H1 (cell line): ENCODE measurements around the gene TTLL5. TPM values are rescaled to one million over a fixed set of nuclear protein-coding genes. Genes with fewer than 3 reads are reported as not detected.

Experiments used
- CTCF ChIA-PET: fragments of 300-600 bp; sonication (Branson Sonifier 250); formaldehyde crosslinking; loops from one replicate; lab custom pipeline; 2021; ENCODE audit not compliant: partially characterized antibody; lab: Charles Lee
- POLR2A ChIA-PET: fragments of 300-600 bp; sonication (Branson Sonifier 250); formaldehyde crosslinking; loops from one replicate; lab custom pipeline; 2021; ENCODE audit warnings: inconsistent platforms; ENCODE audit not compliant: partially characterized antibody; lab: Charles Lee
- DNase-seq, 2 experiments: peaks; one replicate each; pipeline versions ENCODE4 v3.0.0 to v3.0.0-alpha.2; 2010 to 2022; ENCODE audit warnings: low spot score in 2 of 2, low read depth in 1 of 2, mixed read lengths in 1 of 2
- FAIRE-seq: peaks from 2 replicates; lab custom pipeline; 2011; peaks lifted over from hg19 to GRCh38; lab: Jason Lieb, UNC
- H2AFZ ChIP-seq: 2 replicates; pipeline ENCODE4 v1.8.1; 2012; ENCODE audit warnings: low read length, inconsistent platforms
- H2AK5ac ChIP-seq: 2 replicates; pipeline ENCODE4 v1.6.1; 2013; ENCODE audit warnings: low read depth, low read length
- H2BK120ac ChIP-seq: replicated peaks from 2 replicates; pipeline ENCODE3; 2013; ENCODE audit warnings: low read depth, low read length, inconsistent platforms
- H2BK12ac ChIP-seq: 2 replicates; pipeline ENCODE4 v1.6.1; 2013; ENCODE audit warnings: low read depth, low read length
- H2BK15ac ChIP-seq: 2 replicates; pipeline ENCODE4 v1.6.1; 2013; ENCODE audit warnings: low read length
- H2BK20ac ChIP-seq: 2 replicates; pipeline ENCODE4 v1.6.1; 2013; ENCODE audit warnings: low read length
- H2BK5ac ChIP-seq: 2 replicates; pipeline ENCODE4 v1.6.1; 2013; ENCODE audit warnings: low read depth, low read length
- H3K14ac ChIP-seq: 2 replicates; pipeline ENCODE4 v1.6.1; 2013; ENCODE audit warnings: inconsistent platforms; ENCODE audit not compliant: insufficient read length
- H3K18ac ChIP-seq: 2 replicates; pipeline ENCODE4 v1.6.1; 2013; ENCODE audit warnings: low read length; ENCODE audit errors: extremely low read depth
- H3K23ac ChIP-seq: 2 replicates; pipeline ENCODE4 v1.6.1; 2013; ENCODE audit warnings: inconsistent platforms; ENCODE audit not compliant: insufficient read length
- H3K23me2 ChIP-seq: 2 replicates; pipeline ENCODE4 v1.6.1; 2013; ENCODE audit warnings: low read depth, low read length
- H3K27ac ChIP-seq: 2 replicates; pipeline ENCODE4 v1.6.1; 2011; ENCODE audit warnings: low read depth, low read length, inconsistent platforms
- H3K27me3 ChIP-seq, 4 experiments: replicated peaks in 1 of 4; 1 replicate in 1 of 4; 2 replicates in 3 of 4; pipeline versions ENCODE4 v1.6.1 to v1.8.1; 2011 to 2013; ENCODE audit warnings: low read length in 3 of 4, mild to moderate bottlenecking in 3 of 4, inconsistent platforms in 2 of 4, mixed read lengths in 2 of 4, moderate library complexity in 1 of 4; ENCODE audit not compliant: control insufficient read depth in 3 of 4, insufficient read depth in 3 of 4; ENCODE audit errors: extremely low read depth in 1 of 4
- H3K36me3 ChIP-seq, 4 experiments: 2 replicates each; pipeline versions ENCODE4 v1.6.1 to v1.8.1; 2011 to 2013; ENCODE audit warnings: mild to moderate bottlenecking in 4 of 4, low read length in 3 of 4, moderate library complexity in 2 of 4, control low read depth in 1 of 4, inconsistent platforms in 1 of 4; ENCODE audit not compliant: insufficient read depth in 4 of 4, control insufficient read depth in 2 of 4
- H3K4ac ChIP-seq: replicated peaks from 2 replicates; pipeline ENCODE3; 2013; ENCODE audit warnings: low read length, low read depth, mixed read lengths, inconsistent platforms; ENCODE audit not compliant: insufficient read length
- H3K4me1 ChIP-seq, 4 experiments: replicated peaks in 1 of 4; 1 replicate in 1 of 4; 2 replicates in 3 of 4; pipeline versions ENCODE4 v1.6.1 to v1.8.1; 2011 to 2013; ENCODE audit warnings: low read length in 3 of 4, inconsistent platforms in 2 of 4, mixed read lengths in 1 of 4; ENCODE audit not compliant: insufficient read depth in 4 of 4, control insufficient read depth in 3 of 4
- H3K4me2 ChIP-seq, 2 experiments: 2 replicates each; pipeline versions ENCODE4 v1.6.1 to v1.8.1; 2011 to 2013; ENCODE audit warnings: low read depth in 2 of 2, low read length in 2 of 2, control low read depth in 1 of 2, inconsistent platforms in 1 of 2, mild to moderate bottlenecking in 1 of 2; ENCODE audit not compliant: insufficient read depth in 1 of 2
- H3K4me3 ChIP-seq, 4 experiments: fragments of 200-600, 300-600 bp in 1 of 4; sonication (generic), shearing (Covaris generic), sonication (Bioruptor Twin) in 1 of 4; 2 replicates each; pipeline versions ENCODE4 v1.5.1 to v1.8.1; 2011 to 2016; ENCODE audit warnings: low read length in 4 of 4, low read depth in 3 of 4, control low read depth in 2 of 4, inconsistent platforms in 2 of 4, mild to moderate bottlenecking in 2 of 4, mixed read lengths in 1 of 4, moderate library complexity in 1 of 4; ENCODE audit not compliant: insufficient read depth in 2 of 4; ENCODE audit errors: extremely low read depth in 1 of 4
- H3K56ac ChIP-seq: replicated peaks from 2 replicates; pipeline ENCODE3; 2013; ENCODE audit warnings: low read depth, mild to moderate bottlenecking, mixed read lengths, low read length, inconsistent platforms; ENCODE audit not compliant: insufficient read length
- H3K79me1 ChIP-seq: 2 replicates; pipeline ENCODE4 v1.6.1; 2013; ENCODE audit warnings: low read depth, low read length, control low read depth
- H3K79me2 ChIP-seq, 2 experiments: 2 replicates each; pipeline versions ENCODE4 v1.6.1 to v1.8.1; 2012 to 2013; ENCODE audit warnings: low read length in 2 of 2, mild to moderate bottlenecking in 2 of 2, inconsistent platforms in 1 of 2; ENCODE audit not compliant: insufficient read depth in 2 of 2, control insufficient read depth in 1 of 2
- H3K9ac ChIP-seq, 4 experiments: replicated peaks in 1 of 4; 1 replicate in 1 of 4; 2 replicates in 3 of 4; pipeline versions ENCODE4 v1.6.1 to v1.8.1; 2011 to 2013; ENCODE audit warnings: low read depth in 3 of 4, low read length in 3 of 4, control low read depth in 2 of 4, mild to moderate bottlenecking in 2 of 4, moderate library complexity in 2 of 4, inconsistent platforms in 1 of 4; ENCODE audit errors: extremely low read depth in 1 of 4
- H3K9me3 ChIP-seq, 2 experiments: 2 replicates each; pipeline versions ENCODE4 v1.6.1 to v1.8.1; 2012 to 2013; ENCODE audit warnings: mild to moderate bottlenecking in 2 of 2, moderate library complexity in 2 of 2, control low read depth in 1 of 2, inconsistent platforms in 1 of 2, low read depth in 1 of 2, low read length in 1 of 2, mixed read lengths in 1 of 2; ENCODE audit not compliant: insufficient read depth in 2 of 2
- H4K20me1 ChIP-seq, 2 experiments: replicated peaks in 1 of 2; 2 replicates each; pipeline versions ENCODE3 to v1.8.1; 2011 to 2013; ENCODE audit warnings: inconsistent platforms in 2 of 2, low read length in 2 of 2, mild to moderate bottlenecking in 1 of 2; ENCODE audit not compliant: insufficient read depth in 2 of 2, control insufficient read depth in 1 of 2
- H4K5ac ChIP-seq: 2 replicates; pipeline ENCODE4 v1.6.1; 2013; ENCODE audit warnings: low read length, low read depth, mixed read lengths, inconsistent platforms; ENCODE audit not compliant: insufficient read length
- H4K8ac ChIP-seq: 2 replicates; pipeline ENCODE4 v1.8.0; 2013; ENCODE audit warnings: mild to moderate bottlenecking, moderate library complexity, low read length, inconsistent platforms; ENCODE audit not compliant: insufficient read depth; ENCODE audit errors: extremely low read depth
- H4K91ac ChIP-seq: replicated peaks from 2 replicates; pipeline ENCODE3; 2013; ENCODE audit warnings: low read length, mixed read lengths, inconsistent platforms; ENCODE audit not compliant: insufficient read length
- TAF7 ChIP-seq: optimal IDR thresholded peaks from 2 replicates; pipeline ENCODE3; 2011; ENCODE audit warnings: low read depth, mild to moderate bottlenecking, inconsistent platforms, low read length, moderate library complexity, borderline replicate concordance
- WGBS, 2 experiments: shearing (Covaris generic) in 1 of 2; methylation state at CpG; one replicate each; pipeline versions ENCODE4 v1.1.6 to v1.1.7; 2013 to 2015; ENCODE audit warnings: low lambda C conversion rate in 2 of 2, mixed read lengths in 2 of 2, inconsistent platforms in 1 of 2, low coverage in 1 of 2, missing lambda C conversion rate in 1 of 2; ENCODE audit not compliant: insufficient replicate concordance in 2 of 2, insufficient coverage in 1 of 2, insufficient read length in 1 of 2; ENCODE audit errors: extremely low coverage in 1 of 2, missing lambda C conversion rate in 1 of 2; 5-methylcytosine and 5-hydroxymethylcytosine counted together
- polyA plus RNA-seq, 7 experiments: library from polyadenylated mRNA; depleted of rRNA in 3 of 7; stranded (reverse) in 5 of 7; unstranded in 2 of 7; fragments of >200 nt in 5 of 7; fragments of 200-250 nt in 2 of 7; gene quantifications; 1 replicate in 5 of 7; 2 replicates in 1 of 7; 4 replicates in 1 of 7; pipeline versions ENCODE4 v1.2.1 to v1.2.3, GENCODE V29; 2011 to 2013; ENCODE audit warnings: missing spikeins in 2 of 7, mixed read lengths in 2 of 7
- total RNA-seq: library from RNA; stranded (reverse); fragmentation: NEBNext Ultra II Directional; extraction: Animal tissue kit (Norgen Biotek cat#: 25700); gene quantifications from 2 replicates; pipeline ENCODE4 v1.2.1, GENCODE V29; 2021

Gene TTLL5
- total and polyA plus RNA-seq, 2 of the 8 experiments (the other 6 are each of a cell fraction or from before 2014, with no cell fraction given), result 16.1 to 45.9 TPM

- Histone ChIP-seq H4K5ac (no peak overlapping the region), H3K4me2 (no peak overlapping the region), H3K9ac (no peak overlapping the region), H3K18ac (no peak overlapping the region), H2BK12ac (no peak overlapping the region), H3K56ac (no peak overlapping the region), H2BK15ac (no peak overlapping the region), H4K20me1 (peaks cover 2 to 4% of the 10 kb centered on the region in 2 experiments), H2BK5ac (no peak overlapping the region), H2BK20ac (no peak overlapping the region), H3K9me3 (no peaks in the 10 kb centered on the region; a peak in 1 of 4 replicates), H3K27ac (no peak overlapping the region), H2AFZ (no peak overlapping the region), H3K4me1 (peaks cover 0 to 4% (median 0%) of the 10 kb centered on the region in 4 experiments; a peak in 1 of 7 replicates), H3K27me3 (no peaks in the 10 kb centered on the region), H3K4me3 (no peak overlapping the region), H3K4ac (no peak overlapping the region), H3K23ac (no peak overlapping the region), H3K14ac (no peak overlapping the region), H2AK5ac (no peak overlapping the region), H2BK120ac (no peak overlapping the region), H3K36me3 (no peaks in the 10 kb centered on the region), H3K23me2 (no peaks in the 10 kb centered on the region), H4K8ac (no peak overlapping the region), H3K79me1 (no peaks in the 10 kb centered on the region), H4K91ac (no peak overlapping the region), H3K79me2 (no peaks in the 10 kb centered on the region)
- FAIRE-seq (no peak), DNase-seq (no peak)
- POLR2A ChIA-PET, result no interaction called here
- WGBS, 2 experiments, result 80% methylated on average over 5 of the region's 5 CpGs; no CpG with 5 or more reads in 1 of the 2 experiments
- CTCF ChIA-PET, result interaction anchor here (1.1 to 2.0 kb wide), 4 partner anchors 10 to 219 kb away, joined by 3 to 6 read pairs (median 4); no protein-coding TSS in a partner anchor
- no peak for TF ChIP-seq TAF7
These were observed 267.7 kb downstream of the TTLL5 start for GRCh38 chr14:75928690-75929181.
